HG03025 (cell line): ENCODE measurements around the gene KIAA1328.

Experiments
- ATAC-seq: cut with Tn5 transposase; IDR thresholded peaks from one replicate; pipeline ENCODE4 v1.9.1; 2021; ENCODE audit warnings: mild to moderate bottlenecking, moderate library complexity; ENCODE audit not compliant: unreplicated experiment, low FRiP score

KIAA1328 gene

DNA sequence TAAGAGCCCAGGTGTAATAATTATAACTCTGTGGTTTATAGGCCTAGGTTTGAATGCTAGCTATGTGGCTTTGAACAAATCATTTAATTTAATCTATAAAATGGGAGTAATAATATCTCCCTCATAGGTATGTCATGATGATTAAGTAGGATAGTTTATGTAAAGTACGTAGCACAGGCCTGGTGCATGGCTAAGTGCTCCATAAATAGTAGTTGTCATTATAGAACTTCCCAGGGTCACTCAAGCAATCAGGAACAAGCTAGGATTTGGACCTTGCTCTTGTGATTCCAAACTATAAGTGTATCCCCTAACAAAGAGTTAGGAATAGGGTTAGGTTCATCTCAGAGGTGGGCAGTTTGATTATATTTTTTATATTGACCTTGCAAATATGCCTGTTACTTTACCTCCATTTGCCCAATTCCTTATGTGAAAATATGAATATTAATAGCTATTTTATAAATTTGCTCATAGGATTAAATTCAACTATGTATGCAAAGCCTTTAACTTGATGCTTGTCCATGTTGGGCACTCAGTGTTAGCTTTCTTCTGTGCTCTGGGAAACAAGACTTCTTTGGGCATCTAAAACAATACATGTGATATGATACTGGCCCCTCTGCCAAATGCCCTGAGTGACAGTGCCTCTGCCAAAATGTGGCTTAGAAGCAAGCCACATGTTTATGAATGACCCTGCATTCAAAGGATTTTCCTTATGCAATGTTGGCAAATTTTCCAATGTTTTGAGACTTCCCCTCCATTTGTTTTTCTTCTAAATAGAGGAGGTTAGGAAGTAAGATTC lies 353.6 kb downstream of the KIAA1328 start:
- no peak for ATAC-seq

DNA sequence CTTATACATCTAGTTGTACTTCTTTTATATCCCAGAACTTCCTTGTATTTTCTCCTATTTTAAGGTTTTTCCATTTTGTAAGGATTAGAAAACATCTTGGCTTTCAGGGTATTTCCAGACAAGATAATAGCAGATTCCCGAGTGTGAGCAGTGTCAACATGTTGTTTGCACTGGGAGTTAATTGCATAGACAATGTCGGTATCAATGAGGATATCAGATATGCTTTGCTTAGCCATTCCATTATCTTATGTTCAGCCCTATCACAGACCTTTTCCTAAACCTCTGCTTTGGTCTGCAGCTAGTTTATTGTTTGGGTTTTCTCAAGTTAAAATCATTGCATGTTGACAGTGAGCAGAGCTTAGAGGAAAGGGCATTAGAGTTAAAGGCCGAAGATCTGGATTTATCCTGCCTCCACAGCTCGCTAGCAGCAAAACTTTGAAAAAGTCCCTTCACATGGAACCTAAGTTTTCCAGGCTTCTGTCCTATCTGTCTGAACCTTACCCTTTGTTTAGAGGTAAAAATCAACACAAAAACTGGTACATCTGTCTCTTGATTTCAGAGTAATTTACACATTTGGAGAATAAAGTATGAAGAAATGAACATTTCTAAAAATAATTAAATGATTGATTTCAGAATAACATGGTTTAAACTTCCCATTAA lies 355.4 kb downstream of the KIAA1328 start:
- ATAC-seq, result no peak

DNA sequence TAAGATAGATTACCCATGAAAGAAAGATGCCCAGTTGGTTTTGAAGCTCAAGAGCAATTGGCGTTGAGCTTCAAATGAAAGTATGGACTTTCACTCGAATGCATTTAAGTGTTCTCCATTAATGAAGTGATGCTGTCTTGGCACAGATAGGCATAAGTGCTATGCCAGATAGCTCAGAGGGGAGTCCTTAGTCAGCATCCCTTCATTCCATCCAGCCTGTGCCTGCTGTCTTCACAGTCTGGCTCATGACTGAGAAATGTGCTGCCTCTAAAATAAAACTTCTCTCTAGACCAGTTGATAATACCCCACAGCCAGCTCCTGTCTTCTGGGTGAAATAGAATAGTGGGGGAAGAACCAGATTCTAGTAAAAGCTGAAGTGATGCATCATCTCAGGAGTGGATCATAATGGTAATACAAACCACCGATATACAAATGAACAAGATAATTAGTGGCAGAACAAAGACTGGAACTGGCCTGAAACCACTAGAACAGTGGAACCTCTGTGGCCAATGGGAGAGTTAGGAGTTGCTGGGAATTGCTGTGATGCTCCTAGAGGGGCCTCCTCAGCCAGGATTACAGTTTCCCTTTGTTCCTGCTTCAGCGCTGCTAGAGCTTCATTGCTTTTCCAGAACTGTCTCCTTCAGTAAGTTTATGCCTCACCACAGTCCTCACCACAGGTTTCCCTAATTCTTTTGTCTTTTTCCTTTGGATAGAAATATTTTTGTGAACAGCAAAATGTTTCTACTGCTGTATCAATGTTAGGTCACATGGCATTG lies 359.3 kb downstream of the KIAA1328 start:
- no peak for ATAC-seq

DNA sequence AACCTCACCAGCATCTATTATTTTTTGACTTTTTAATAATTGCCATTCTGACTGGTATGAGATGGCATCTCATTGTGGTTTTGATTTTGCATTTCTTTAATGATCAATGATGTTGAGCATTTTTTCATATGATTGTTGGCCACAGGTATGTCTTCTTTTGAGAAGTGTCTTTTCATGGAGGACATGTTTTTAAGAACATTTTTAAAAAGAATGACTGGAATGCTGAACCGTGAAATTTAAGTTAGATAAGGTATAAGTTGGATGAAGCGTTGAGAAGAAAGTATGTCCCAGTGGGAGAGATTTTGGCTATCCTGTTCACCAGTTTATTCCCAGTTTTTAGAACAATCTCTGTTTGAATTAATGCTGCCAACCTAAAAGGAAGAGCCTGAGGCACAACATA lies 370.8 kb downstream of the KIAA1328 start:
- no peak for ATAC-seq

DNA sequence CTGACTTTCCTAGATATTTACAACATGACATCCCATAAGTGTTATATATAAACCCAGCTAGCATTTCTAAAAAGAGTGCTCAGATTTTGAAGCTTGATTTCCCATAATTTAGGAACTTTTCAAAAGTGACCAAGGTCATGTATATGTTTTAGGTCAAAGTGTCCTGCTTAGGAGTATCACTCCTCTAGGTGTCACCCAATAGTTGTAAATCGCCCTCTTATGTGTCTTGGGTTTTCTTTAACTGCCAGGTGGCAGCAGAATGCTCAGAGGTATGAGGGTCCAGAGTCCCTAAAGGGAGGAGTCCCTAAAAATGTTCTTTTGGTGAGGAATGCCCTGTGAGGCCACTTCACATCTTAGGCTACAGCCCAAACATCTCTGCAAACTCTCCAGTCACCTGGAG lies 378.4 kb downstream of the KIAA1328 start:
- no peak for ATAC-seq

DNA sequence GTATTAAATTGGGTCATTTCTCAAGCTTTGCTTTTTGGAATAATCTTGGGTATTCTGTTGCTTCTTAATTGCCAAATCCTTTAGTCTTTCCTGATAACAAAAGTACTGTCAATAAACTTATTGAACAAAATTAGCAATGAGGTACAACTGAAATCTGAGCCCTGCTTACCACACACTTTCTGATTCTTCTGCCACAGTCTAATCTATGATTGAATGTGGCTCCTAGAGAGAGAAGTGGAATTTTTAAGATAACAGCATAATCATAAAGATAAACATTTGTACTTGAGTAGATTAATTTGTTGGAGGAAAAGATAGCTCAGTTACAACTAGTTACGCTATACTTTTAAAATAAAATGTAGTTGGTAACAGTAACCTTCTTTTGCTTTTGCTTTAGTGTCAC lies 381.9 kb downstream of the KIAA1328 start:
- ATAC-seq, result no peak

DNA sequence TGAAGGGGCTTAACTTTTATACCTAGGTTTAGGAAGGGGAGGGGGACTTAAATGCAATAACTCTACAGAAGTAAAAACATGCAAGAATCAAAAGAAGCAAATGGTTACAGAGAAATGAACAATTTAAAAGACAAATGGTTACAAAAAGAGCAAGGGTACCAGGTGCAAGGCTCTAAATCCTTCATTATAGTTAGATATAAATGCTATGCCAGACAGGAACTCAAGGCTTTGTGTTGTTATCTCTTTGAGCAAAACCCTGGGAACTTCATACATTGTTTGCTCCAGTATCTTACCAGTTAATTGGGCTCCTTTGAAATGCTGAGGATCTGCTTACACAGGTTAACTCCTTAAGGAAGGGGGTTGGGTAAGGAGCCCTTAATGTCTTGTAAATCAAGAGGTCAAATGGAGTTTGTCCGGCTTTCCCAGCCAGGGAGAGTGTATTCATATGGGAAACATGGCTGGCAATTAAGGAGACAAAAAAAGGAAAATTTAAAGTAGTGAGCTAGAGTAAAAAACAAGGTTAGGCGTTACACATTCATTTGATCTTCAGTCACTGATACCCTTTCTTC lies 389.2 kb downstream of the KIAA1328 start:
- no peak for ATAC-seq

DNA sequence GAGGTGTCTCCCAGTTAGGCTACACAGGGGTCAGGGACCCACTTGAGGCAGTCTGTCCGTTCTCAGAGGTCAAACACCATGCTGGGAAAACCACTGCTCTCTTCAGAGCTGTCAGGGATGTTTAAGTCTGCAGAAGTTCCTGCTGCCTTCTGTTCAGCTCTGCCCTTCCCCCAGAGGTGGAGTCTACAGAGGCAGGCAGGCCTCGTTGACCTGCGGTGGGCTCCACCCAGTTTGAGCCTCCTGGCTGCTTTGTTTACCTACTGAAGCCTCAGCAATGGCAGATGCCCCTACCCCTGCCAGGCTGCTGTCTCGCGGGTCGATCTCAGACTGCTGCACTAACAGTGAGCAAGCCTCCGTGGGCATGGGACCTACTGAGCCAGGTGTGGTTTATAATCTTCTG lies 390.3 kb downstream of the KIAA1328 start:
- ATAC-seq, result no peak

DNA sequence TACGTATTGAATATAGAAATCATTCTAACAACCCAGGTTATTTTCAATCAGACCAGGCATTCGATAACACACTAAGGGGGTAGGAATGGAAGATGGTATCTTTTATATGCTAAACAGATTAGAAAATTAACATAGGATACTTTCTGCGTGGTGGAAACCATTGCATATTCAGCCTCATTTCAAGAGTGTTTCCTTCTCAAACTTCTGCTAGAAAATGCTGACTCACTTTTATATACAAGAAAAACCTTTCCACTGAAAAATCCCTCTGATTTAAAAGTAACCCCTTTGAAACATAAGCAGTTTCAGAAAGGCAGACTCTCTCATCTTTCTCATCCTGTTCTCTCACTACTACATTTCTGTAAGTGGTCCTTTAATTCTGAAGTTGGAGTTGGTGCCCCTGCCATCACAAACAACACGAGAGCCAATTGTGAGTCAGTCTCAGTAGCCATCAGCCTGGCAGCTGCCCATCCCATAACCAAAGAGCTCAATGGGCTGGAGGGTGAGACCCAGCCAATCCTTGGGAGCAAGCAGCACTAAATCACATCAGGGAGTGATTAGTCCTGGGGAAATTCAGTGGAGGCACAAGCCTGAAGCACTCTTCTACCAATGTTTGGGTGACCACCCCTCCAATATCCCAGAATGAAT lies 393.5 kb downstream of the KIAA1328 start:
- ATAC-seq, result no peak

DNA sequence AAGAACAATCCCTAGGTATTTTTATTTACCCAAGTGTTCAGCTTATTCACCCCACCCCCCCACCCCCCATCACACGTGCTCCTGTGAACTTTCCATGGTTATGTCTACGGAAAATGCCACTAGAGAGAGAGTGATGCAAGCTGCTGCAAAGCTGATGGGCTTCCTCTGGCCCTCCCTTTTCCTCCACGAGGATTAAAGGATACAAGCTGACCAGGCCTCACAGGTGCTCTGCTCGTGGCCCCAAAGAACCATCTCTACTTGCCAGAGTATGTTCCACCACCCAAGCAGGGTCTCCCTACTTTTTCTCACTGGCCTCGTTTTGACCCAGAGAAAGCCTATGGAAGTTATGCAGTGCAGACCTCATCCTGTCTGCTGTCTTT lies 394.1 kb downstream of the KIAA1328 start:
- no peak for ATAC-seq

DNA sequence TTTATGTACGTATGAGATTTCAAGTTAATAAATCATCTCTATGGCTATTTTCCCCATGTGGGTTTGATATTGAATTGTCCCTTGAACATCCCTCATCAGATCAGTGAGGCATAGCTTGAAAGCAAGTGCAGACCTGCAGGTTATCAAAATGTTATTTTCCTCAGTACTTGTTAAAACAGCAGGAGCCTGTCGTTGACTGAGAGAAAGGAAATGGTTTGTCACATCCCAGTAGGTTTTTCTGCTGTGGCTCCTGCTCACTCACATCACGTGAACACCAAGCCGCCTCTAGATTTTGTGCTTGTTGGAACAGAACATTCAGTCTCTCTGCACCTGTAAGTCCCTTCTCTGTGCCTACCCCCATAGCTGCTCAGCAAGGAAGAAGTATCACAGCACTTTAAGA lies 396.4 kb downstream of the KIAA1328 start:
- no peak for ATAC-seq

DNA sequence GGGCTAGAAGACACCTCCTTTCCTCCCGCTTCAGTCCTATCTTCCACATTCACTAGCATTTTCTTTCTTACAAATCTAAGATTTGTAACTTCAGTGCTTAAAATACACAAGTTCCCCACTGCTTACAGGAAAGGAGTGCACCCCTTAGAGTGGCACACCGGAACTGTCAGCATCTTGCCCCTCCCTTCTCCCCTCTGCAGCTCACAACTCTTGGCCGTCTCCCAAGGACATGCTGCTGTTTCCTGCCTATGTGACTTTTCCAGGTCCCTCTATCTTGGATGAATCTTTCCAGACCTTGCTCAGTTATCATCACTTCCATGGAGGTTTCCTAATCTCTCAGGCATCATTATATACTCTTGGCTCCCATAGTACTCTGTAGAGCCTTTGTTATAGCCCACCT lies 401.8 kb downstream of the KIAA1328 start:
- ATAC-seq, result no peak

DNA sequence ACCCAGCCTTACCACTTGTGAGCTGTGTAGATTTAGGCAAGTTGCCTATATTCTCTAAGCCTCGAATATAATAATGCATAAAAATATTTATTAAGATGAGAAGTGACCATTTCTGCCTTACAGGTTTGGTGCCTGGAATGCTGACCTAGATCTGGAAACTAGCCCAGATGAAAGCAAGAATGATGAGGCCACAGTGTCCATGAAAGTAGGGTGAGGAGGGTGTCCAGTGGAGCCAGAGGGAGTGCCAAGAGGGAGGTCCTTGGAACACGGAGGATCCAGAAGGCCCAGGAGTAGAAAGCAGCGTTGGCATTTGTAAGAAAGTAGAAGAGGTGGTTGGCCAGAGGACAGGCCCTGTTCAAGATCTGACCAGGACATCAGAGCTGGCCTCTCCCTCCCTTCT lies 402.3 kb downstream of the KIAA1328 start:
- ATAC-seq, result no peak

DNA sequence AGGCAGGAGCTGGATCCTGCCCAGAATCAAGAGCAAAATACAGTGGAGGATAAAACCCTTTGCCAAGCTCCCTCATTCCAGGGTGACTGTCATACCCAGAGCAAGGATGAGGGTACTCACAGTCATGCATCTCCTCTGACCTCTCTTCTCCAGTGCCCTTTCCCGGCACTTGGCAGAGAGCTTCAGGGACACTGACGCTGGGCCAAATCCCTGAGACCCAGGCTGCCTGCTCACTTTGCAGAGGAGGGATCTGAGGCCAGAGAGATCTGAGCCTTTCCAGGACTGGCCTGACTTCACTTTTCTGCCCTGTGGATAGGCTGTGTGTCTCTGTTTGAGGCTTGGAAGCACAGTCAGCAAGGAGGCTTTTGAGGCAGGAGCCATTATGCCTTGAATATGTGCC lies 406.7 kb downstream of the KIAA1328 start:
- no peak for ATAC-seq

DNA sequence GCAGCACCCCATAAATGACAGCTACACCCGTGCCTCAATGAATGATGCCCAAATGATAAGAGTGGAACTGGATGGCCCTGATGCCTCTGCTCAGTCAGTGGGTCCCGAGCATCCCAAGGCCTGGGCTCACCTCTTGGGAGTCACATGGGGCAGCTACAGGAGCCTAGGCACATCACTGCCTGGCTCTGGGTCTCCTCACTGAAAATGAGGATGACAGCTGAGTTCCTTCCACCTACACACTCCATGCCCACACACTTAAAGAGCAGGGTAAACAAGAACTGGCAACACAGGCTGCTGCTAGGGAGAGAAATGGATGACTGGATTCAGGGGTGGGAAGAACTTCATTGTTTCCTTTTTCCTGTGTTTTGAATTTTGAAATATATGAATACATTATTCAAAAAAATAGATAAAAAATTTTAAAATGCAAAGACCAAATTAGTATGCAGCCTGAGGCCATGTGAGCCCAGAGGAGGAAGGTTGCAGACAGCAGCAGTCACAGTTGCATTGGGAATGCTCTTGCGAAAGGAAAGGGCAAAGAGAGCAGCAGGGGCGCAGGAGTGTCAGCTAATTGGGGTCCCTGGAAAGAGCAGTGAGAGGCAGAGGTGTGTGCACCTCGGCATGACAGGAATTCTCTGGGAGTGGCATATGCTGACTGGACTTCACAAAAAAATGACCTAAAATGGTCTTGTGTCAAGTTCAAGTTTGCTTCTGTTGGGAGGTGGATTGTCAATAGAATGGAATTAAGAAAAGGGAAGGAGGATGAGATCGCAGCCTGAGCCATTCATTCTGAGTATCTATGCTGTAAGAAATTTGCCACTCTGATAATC lies 409.6 kb downstream of the KIAA1328 start:
- no peak for ATAC-seq

DNA sequence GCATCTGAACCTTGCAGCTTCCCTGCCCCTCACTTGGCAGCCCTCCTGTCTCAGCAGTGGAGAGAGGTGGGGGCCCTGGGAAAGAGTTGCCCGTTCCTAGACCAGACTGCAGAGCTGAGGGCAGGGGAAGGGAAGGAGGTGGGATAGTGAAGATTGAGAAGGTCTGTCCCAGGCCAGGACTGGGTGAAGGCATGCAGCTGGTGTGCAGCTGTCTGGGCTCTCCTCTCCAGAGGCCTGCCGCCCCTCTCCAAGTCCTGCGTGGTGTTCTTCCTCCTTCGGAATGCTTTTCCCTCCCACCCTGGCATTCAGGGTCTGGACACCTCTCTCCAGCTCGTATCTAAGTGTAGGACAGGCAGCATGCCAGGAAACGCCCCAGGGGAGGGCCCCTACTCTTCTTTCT lies 413.2 kb downstream of the KIAA1328 start:
- no peak for ATAC-seq

DNA sequence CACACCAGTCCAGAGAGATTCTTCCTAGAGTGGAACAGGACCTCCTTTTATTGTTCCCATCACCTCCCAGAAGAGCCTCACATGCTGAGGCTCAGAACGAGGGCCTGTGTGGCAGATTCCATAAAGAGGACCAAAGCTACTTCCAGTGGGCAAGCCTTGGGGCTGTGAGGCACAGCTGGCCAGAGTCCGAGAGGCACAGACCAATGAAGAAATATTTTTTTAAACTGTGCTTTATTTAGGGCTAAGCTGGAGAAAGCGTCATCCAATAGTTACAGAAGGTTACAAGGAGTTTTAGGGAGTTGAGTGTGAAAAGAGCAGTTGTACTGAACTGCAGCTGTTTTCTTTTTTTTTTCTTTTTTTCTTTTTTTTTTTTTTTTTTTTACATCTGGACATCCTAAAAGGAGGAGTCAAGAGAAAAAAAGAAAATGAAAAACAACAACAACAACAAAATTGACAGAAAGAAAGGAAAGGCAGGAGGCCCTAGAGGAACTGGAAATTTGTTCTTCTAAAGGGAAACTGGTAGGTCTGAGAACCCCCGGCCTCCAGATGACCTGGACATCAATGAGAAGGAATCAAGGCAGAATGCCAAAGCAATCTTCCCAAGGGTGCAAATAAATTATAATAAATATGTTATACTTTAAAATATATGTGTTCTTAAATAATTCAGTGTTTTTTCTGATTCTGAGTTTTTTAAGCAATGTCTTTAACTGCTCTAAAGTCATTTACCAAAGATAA lies 414.1 kb downstream of the KIAA1328 start:
- ATAC-seq, result no peak

DNA sequence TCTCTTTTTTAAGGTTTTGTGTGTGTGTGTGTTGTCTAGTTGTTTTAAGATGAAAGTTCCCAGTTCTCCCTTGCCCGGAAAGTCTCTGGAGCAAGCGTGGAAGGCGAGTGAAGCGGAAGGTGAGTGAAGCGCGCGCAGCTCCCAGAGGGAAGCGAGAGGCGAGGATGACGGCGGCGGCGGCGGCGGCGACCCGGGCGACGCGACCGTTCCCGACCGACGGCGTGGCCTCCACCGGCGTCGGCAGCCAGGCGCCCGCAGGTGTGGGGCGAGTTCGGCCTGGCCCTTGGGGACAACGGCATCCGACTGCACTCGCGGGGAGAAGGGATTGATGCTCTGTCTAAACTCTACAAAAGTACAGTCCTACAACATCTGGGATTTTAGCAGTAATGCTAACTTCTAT lies 414.8 kb downstream of the KIAA1328 start:
- no peak for ATAC-seq

DNA sequence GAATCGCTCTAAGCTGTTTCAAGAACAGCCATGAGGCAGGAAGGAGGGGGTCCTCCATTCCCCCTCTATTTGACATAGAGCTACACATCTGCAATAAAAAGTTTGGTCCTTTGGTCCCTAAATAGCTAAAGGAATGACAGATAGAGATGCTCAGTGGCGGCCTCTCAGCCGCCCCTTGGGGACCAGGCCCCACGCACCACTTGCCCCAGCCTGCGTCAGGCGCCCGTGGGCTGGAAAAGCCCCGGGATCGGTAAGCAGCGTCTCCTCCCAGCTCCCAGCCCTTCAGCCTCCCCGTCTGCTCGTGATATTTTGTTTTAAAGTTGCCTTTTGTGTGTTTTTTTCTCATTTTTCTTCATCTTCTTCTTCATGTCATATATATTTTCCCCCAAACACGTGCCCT lies 415.7 kb downstream of the KIAA1328 start:
- ATAC-seq, result no peak
